GM19455 (cell line): ENCODE data around the gene PRG3.
"Not testable (repeated sequence)": the region's sequence is repeated elsewhere in the genome, so short reads cannot be mapped to it uniquely, and the experiment has no call there.

Source experiments
- ATAC-seq: cut with Tn5 transposase; IDR thresholded peaks from one replicate; pipeline ENCODE4 v1.9.1; 2021; ENCODE audit not compliant: unreplicated experiment

The PRG3 gene

GRCh38 chr11:57341250-57341808 is 39.6 kb downstream of the PRG3 start:
- ATAC-seq, result no peak

GRCh38 chr11:57340039-57340615 is 40.8 kb downstream of the PRG3 start:
- ATAC-seq, result no peak

DNA sequence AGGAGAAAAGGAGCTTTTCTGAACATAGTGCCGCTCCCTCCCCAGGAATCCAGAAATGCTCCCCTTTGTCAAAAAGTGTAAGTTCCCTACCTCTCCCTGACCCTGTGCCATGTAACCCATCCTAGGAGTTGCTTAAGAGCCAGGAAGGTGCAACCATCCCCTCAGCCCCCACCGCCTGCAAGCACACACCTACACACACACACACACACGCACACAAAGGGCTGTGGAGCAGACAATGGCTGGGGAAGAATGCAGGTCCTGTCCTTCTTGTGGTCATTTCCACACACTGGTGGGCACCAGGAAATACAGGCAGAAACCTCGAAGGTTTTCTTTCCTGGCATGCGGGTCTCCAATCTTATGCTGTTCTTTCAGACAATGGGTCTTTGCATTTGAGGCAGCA is 41.6 kb downstream of the PRG3 start:
- ATAC-seq, result no peak

DNA sequence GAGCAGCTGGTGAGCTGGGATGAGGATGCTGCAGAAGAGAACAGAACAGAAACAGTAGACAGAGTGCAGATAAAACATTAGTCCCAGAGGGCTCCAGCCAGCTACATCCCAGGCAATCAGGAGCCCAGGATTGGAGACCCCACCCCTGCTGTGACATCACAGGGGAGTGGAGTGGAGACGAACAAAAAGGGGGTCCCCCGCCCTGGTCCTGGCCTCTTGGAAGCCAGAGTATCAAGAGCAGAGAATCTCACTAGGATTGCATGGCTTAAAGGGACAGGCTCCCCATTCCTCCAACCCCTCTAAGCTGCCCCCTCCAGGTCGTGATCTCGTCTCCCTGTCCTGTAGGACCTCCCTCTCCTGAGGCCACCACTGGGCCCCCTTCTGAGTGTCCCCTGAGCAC is 42.8 kb downstream of the PRG3 start, which contains the start of gene P2RX3:
Gene P2RX3, plus strand, starts transcription at position 211 of the 400 bp plus-strand sequence. CDS start 199 bp downstream, outside the sequence.
- no peak for ATAC-seq

DNA sequence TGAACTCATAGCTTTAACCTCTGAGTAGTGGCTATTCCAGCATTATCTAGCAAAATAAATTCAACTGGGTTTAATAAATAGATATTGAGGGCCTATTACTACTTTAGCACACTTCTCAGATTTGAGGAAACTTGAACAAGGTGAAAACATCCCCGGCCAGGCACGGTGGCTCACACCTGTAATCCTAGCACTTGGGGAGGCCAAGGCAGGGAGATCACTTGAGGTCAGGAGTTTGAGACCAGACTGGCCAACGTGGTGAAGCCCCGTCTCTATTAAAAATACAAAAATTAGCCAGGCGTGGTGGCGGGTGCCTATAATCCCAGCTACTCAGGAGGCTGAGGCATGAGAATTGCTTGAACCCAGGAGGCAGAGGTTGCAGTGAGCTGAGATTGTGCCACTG is 44.1 kb downstream of the PRG3 start:
- ATAC-seq, result not testable (repeated sequence)

DNA sequence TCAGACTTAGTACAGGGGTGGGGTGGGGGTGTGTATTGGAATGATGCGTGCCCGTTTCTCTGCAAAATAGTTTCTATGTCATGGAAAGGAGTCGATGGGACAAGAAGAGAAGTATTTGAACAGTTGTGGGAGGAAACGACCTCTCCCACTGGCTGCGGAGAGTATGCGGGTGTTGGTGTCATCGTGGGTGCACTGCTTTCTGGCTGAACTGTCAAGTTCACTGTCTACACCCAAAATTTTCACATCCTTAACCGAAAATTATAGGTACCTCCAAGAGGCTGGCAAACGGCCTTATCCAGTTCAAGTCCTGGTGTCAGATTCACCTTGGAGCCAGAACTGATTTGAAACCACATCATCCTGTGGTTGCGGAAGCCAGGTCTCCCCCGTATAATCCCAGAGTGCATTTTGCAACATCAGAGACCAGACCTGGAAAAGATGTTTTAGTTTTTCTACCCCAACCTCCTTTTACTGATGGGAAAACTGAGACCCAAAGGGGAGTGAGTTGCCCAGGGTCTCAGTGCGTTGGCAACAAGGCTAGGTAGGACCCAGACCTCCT is 44.8 kb downstream of the PRG3 start:
- ATAC-seq, result no peak

DNA sequence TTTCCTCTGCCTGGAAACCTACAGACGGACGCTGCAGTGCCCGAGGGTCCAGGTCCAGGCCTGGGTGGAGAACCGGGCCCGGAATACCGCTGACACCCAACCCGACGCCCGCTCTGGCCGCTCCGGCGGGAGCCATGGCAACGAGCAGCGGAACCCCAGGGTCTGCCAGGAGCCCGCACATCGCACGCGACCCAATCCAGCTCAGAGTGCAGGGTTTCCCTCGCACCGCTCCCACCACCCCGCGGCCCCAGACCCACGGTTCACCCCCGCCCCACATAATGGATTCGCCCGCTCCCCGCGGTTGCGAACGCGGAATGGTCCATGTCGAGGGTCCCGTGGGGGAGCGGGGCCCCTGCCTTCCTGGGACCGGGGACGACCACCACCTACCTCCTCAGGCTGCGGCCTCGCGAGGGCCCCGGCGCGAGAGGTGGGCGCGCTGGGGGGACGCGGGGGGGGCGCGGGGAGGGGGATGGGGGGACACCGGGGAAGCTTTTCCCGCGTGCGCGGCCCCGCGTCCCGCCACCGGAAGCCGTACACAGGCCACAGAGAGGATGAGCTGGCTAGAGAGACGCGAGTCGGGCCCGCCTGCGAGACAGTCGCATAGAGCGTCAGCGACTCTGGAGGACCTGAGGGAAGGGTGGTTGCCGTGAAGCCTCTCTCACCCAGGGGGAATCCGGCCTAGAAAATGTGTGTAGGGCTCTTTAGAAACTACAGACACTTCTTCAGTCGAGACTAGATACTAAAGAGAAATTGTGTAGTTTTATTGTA is 45.4 kb downstream of the PRG3 start, which contains the start of gene SSRP1:
Gene SSRP1, minus strand, starts transcription at position 550 of the 768 bp plus-strand sequence. CDS start 771 bp downstream, outside the sequence.
- peak; percentile 99 for ATAC-seq

DNA sequence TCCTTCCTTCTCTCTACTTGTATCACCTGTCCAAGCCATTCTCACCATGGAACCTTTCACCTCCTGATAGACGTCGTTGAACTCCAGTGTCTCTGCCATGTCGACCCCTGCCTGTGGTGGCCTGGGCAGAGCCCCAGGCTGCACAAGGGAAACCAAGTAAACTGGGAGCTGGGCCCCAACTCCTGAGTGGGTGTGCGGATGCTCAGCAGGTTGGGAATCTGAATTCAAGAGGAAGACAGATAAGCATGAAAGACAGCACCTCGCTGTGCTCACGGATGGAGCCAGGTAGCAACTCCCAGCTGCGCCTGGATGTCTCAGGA is 46.0 kb downstream of the PRG3 start:
- no peak for ATAC-seq

DNA sequence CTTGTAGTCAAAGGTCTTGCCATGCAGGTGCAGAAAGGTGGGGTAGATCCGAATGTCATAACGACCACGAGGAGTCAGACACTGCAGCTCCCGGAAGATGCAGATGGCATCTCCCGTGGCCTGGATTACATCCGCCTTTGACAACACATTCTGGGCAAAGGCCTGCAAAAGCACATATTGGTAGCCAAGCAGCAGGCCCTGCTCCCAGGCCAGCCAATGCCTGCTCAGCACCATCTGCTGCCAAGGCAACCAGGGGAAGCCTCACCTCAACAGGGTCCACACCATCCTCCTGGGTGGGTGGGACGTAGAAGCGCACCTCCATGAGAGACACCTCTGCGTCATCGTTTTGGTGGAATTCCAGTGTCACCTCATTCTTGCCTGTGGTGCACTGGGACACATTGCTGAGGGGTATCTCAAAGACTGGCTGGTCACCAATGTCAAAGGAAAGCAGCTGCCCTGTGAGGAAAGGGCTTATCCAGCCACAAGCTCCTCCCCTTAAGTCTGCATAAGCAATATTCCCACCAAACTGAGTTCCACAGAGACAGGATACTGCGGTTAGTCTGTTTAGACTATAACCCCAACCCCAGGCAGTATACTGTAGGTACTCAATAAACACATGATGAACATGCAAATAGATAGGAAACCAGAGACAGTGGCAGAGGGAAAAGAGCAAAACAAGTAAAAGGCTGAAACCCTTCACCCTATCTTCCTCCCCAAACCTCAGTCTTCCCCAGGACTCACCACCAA is 48.1 kb downstream of the PRG3 start:
- no peak for ATAC-seq

DNA sequence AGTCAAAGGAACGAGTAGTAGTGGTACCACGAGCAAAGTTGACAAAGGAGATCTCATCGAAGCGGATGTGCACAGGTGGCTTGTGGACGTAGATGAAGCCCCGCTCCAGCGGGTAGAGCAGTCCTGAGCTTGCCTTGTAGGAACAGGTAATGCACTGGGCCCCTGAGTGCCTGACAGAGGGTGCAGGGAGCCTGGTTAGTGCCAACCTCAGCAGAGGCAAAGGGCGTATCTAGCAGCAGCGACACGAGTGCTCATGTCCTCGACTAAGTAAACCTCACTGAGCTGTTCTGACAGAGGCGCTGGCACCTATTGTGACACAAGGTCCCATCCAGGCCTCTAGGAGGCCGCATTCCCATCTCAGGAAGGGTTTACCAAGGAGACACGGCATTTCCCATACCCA is 49.2 kb downstream of the PRG3 start:
- no peak for ATAC-seq

DNA sequence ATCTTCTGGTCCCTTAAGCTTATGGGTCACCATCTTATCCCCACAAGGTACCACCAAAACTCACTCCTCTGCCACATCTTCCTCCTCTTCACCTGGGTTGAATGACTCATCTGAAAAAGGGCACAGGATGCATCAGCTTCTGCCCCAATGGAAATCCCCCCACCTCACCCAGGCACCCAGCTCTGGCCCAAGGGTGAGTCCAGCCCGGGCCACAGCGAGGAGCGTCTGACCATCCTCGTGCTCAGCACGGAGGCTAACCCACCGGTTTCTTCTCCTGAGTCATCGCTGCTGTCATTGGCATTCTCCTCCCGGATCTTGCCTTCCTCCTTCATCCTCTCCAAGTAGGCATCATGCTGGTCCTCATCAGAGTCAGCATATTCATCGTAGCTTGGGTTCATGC is 50.9 kb downstream of the PRG3 start:
- no peak for ATAC-seq

DNA sequence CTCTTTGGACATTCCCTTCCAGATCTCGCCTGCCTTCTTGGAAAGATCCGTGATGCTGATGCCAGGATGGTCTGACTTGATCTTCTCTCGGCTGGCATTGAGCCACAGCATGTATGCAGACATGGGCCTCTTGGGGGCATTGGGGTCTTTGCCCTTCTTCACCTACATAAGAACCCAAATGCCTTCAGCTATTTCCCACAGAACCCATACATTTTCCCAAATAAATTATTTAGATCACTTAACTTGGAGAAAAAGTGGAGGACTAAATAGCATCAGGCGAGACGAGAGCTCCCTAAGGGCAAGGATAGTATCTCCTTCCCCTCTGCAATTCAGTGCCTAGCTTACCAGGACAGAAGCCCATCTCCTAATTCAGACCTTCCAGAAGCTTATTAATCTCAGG is 53.2 kb downstream of the PRG3 start:
- ATAC-seq, result no peak
